ENCODE data around the gene KCNJ11. TPM values are rescaled to one million over a fixed set of nuclear protein-coding genes. Genes with fewer than 3 reads are reported as not detected.

Gene KCNJ11
- total and polyA plus RNA-seq, 2 donors (not counting 3 experiments of a cell fraction or from before 2014, with no cell fraction given) = 0.04 TPM; not detected in 1

- no peaks in the 10 kb centered on the region for H4K20me1 ChIP-seq (replicated peaks; ENCODE audit: control insufficient read depth, extremely low read depth, insufficient read depth, low read length)
- no peaks in the 10 kb centered on the region for H3K4me1 ChIP-seq (ENCODE audit: control insufficient read depth, extremely low read depth, insufficient read depth, low read length)
- H3K36me3 ChIP-seq (ENCODE audit: control insufficient read depth in 2 of 2, extremely low read depth in 1 of 2, insufficient read depth in 2 of 2, low read length in 2 of 2) = no peaks in the 10 kb centered on the region
- FAIRE-seq (no peak), DNase-seq (ENCODE audit: low read depth, low spot score) (no peak)
- H3K4me3 ChIP-seq (replicated peaks in 1 of 3; ENCODE audit: insufficient read depth in 1 of 3, low read depth in 1 of 3, low read length in 3 of 3) = no peak overlapping the region
- H3K9me1 ChIP-seq (replicated peaks; ENCODE audit: control insufficient read depth, extremely low read depth, insufficient read depth, low read length) = no peaks in the 10 kb centered on the region
- dilution Hi-C loops (cut with MboI; ENCODE audit: extremely low pct_ligation_motif_present, low sequenced_read_pairs) (no loop called here), intact Hi-C loops (cut with micrococcal nuclease) (loop anchor here (10.0 kb wide), 1 partner anchor 599 kb away; no protein-coding TSS in a partner anchor)
- H3K9me3 ChIP-seq (replicated peaks; ENCODE audit: control insufficient read depth, insufficient read depth, low read length) = no peaks in the 10 kb centered on the region
- POLR2A ChIA-PET = no interaction called here
- BruUV-seq (replicated peaks) = no TSS peak
- CTCF ChIA-PET = interaction anchor here (0.7 to 5.9 kb wide), 26 partner anchors 8 to 487 kb away, joined by 3 to 184 read pairs (median 5); partner anchors contain the start of genes NCR3LG1 and OTOG
- no peak for TF ChIP-seq EZH2 (IDR thresholded peaks at IDR 0.05; ENCODE audit: borderline replicate concordance, low read depth, low read length, severe bottlenecking)
- no peak for TF ChIP-seq POLR2A (IDR thresholded peaks at IDR 0.05; ENCODE audit: low read depth, low read length)
- TF ChIP-seq GATA2 (IDR thresholded peaks at IDR 0.05; ENCODE audit: insufficient read depth, insufficient read length, low read depth, low read length) = no peak
- TF ChIP-seq JUN (IDR thresholded peaks at IDR 0.05; ENCODE audit: borderline replicate concordance, insufficient read depth, insufficient read length, low read depth) = no peak
- TF ChIP-seq MYC (IDR thresholded peaks at IDR 0.05; ENCODE audit: low read depth, low read length) = no peak
- TF ChIP-seq POLR2AphosphoS5 (IDR thresholded peaks at IDR 0.05; ENCODE audit: insufficient read depth, low read depth, low read length) = no peak
- TF ChIP-seq CTCF (IDR thresholded peaks at IDR 0.05; ENCODE audit: extremely low read depth in 1 of 2, insufficient read depth in 1 of 2, low read depth in 1 of 2, low read length in 2 of 2) = no peak
- TF ChIP-seq FOS (IDR thresholded peaks at IDR 0.05; ENCODE audit: borderline replicate concordance, insufficient read depth, low read length) = no peak
- TF ChIP-seq MAX (IDR thresholded peaks at IDR 0.05; ENCODE audit: insufficient read depth, insufficient read length) = no peak
- H3K9ac ChIP-seq (replicated peaks; ENCODE audit: extremely low read depth, insufficient read depth, low read length) = no peak overlapping the region
- no peak overlapping the region for H3K27ac ChIP-seq (ENCODE audit: insufficient read depth, low read depth, low read length)
- H3K4me2 ChIP-seq (ENCODE audit: insufficient read depth, low read length) = no peak overlapping the region
- no peaks in the 10 kb centered on the region for H3K27me3 ChIP-seq (ENCODE audit: control insufficient read depth in 2 of 2, insufficient read depth in 2 of 2, low read length in 2 of 2)
- H2AFZ ChIP-seq (ENCODE audit: low read depth, low read length) = no peak overlapping the region
- H3K79me2 ChIP-seq (ENCODE audit: control insufficient read depth, insufficient read depth, low read length) = no peaks in the 10 kb centered on the region
Observed at GRCh38 chr11:17383461-17383860, 5.0 kb downstream of the KCNJ11 start.

Measured in endothelial cell of umbilical vein (primary cell).